Endothelial cell of umbilical vein (primary cell): ENCODE data around the gene PRDM16. TPM values are rescaled to one million over a fixed set of nuclear protein-coding genes. Genes with fewer than 3 reads are reported as not detected.

Experiments
- BruUV-seq: library from RNA; stranded (reverse); fragments of 400-500 nt; replicated peaks from 2 replicates; lab custom pipeline; 2021; lab: Mats Ljungman, UMichigan
- CTCF ChIA-PET: fragments of 300-600, 350-600 bp; sonication (Branson Sonifier 250); formaldehyde crosslinking; loops from one replicate; lab custom pipeline; 2021; ENCODE audit warnings: antibody characterized with exemption, inconsistent platforms; lab: Charles Lee
- POLR2A ChIA-PET: fragments of 300-600, 350-600 bp; sonication (Branson Sonifier 250); formaldehyde crosslinking; loops from one replicate; lab custom pipeline; 2021; ENCODE audit warnings: antibody characterized with exemption, inconsistent platforms; lab: Charles Lee
- DNase-seq: peaks from one replicate; pipeline ENCODE4 v3.0.0-alpha.2; 2011; ENCODE audit warnings: low read depth, low spot score
- FAIRE-seq: peaks from 2 replicates; lab custom pipeline; 2011; peaks lifted over from hg19 to GRCh38; lab: Jason Lieb, UNC
- H2AFZ ChIP-seq: 2 replicates; pipeline ENCODE4 v1.6.0; 2012; ENCODE audit warnings: low read depth, low read length, control low read depth, inconsistent platforms
- H3K27ac ChIP-seq: 2 replicates; pipeline ENCODE4 v1.5.1; 2011; ENCODE audit warnings: low read depth, mild to moderate bottlenecking, control low read depth, low read length, moderate library complexity; ENCODE audit not compliant: insufficient read depth
- H3K27me3 ChIP-seq, 2 experiments: 2 replicates each; pipeline versions ENCODE4 v1.6.0 to v1.6.1; 2011; ENCODE audit warnings: low read length in 2 of 2, mixed read lengths in 1 of 2; ENCODE audit not compliant: control insufficient read depth in 2 of 2, insufficient read depth in 2 of 2
- H3K36me3 ChIP-seq, 2 experiments: 2 replicates in 1 of 2; 3 replicates in 1 of 2; pipeline ENCODE4 v1.5.1; 2011; ENCODE audit warnings: low read length in 2 of 2, mild to moderate bottlenecking in 1 of 2, moderate library complexity in 1 of 2; ENCODE audit not compliant: control insufficient read depth in 2 of 2, insufficient read depth in 2 of 2; ENCODE audit errors: extremely low read depth in 1 of 2
- H3K4me1 ChIP-seq: 3 replicates; pipeline ENCODE4 v1.5.1; 2011; ENCODE audit warnings: mild to moderate bottlenecking, low read length; ENCODE audit not compliant: control insufficient read depth, insufficient read depth; ENCODE audit errors: extremely low read depth
- H3K4me2 ChIP-seq: 2 replicates; pipeline ENCODE4 v1.6.1; 2011; ENCODE audit warnings: low read length, control low read depth, mixed read lengths; ENCODE audit not compliant: insufficient read depth
- H3K4me3 ChIP-seq, 3 experiments: fragments of 200-600 bp in 1 of 3; sonication (generic), shearing (Covaris generic) in 1 of 3; replicated peaks in 1 of 3; 2 replicates each; pipeline ENCODE4 v1.5.1; 2011 to 2016; ENCODE audit warnings: control low read depth in 3 of 3, low read length in 3 of 3, mild to moderate bottlenecking in 2 of 3, inconsistent platforms in 1 of 3, low read depth in 1 of 3, moderate library complexity in 1 of 3; ENCODE audit not compliant: insufficient read depth in 1 of 3
- H3K79me2 ChIP-seq: 2 replicates; pipeline ENCODE4 v1.6.0; 2012; ENCODE audit warnings: low read length, inconsistent platforms; ENCODE audit not compliant: control insufficient read depth, insufficient read depth
- H3K9ac ChIP-seq: replicated peaks from 2 replicates; pipeline ENCODE3; 2011; ENCODE audit warnings: low read length, control low read depth; ENCODE audit not compliant: insufficient read depth; ENCODE audit errors: extremely low read depth
- H3K9me1 ChIP-seq: replicated peaks from 3 replicates; pipeline ENCODE4 v1.6.0; 2011; ENCODE audit warnings: mild to moderate bottlenecking, low read length; ENCODE audit not compliant: control insufficient read depth, insufficient read depth; ENCODE audit errors: extremely low read depth
- H3K9me3 ChIP-seq: replicated peaks from 2 replicates; pipeline ENCODE4 v1.5.1; 2012; ENCODE audit warnings: low read length, inconsistent platforms; ENCODE audit not compliant: control insufficient read depth, insufficient read depth
- H4K20me1 ChIP-seq: replicated peaks from 2 replicates; pipeline ENCODE3; 2011; ENCODE audit warnings: mild to moderate bottlenecking, low read length; ENCODE audit not compliant: control insufficient read depth, insufficient read depth; ENCODE audit errors: extremely low read depth
- EZH2 ChIP-seq: IDR thresholded peaks from 2 replicates; pipeline ENCODE4 v1.6.1; 2012; ENCODE audit warnings: borderline replicate concordance, low read depth, mild to moderate bottlenecking, moderate library complexity, low read length, inconsistent platforms; ENCODE audit not compliant: severe bottlenecking
- FOS ChIP-seq: IDR thresholded peaks from 2 replicates; pipeline ENCODE4 v1.6.1; 2011; ENCODE audit warnings: mild to moderate bottlenecking, low read length, moderate library complexity, borderline replicate concordance; ENCODE audit not compliant: insufficient read depth
- GATA2 ChIP-seq: IDR thresholded peaks from 2 replicates; pipeline ENCODE4 v1.7.0; 2011; ENCODE audit warnings: low read depth, mild to moderate bottlenecking, moderate library complexity, mixed read lengths, low read length; ENCODE audit not compliant: insufficient read length, insufficient read depth
- JUN ChIP-seq: IDR thresholded peaks from 2 replicates; pipeline ENCODE4 v1.6.1; 2011; ENCODE audit warnings: borderline replicate concordance, low read depth; ENCODE audit not compliant: insufficient read length, insufficient read depth
- MYC ChIP-seq: IDR thresholded peaks from one replicate; pipeline ENCODE4 v1.6.1; 2011; ENCODE audit warnings: mild to moderate bottlenecking, low read depth, low read length
- POLR2A ChIP-seq: IDR thresholded peaks from 2 replicates; pipeline ENCODE4 v1.6.1; 2012; ENCODE audit warnings: low read depth, mild to moderate bottlenecking, control low read depth, low read length
- POLR2AphosphoS5 ChIP-seq: IDR thresholded peaks from 2 replicates; pipeline ENCODE4 v1.6.1; 2012; ENCODE audit warnings: low read depth, mild to moderate bottlenecking, control low read depth, low read length, moderate library complexity; ENCODE audit not compliant: insufficient read depth
- dilution Hi-C: fragments of 300-500 bp; cut with MboI; formaldehyde crosslinking; loops from one replicate; pipeline ENCODE4 v1.15.0; 2019; ENCODE audit warnings: low sequenced_read_pairs; ENCODE audit not compliant: extremely low pct_ligation_motif_present
- intact Hi-C: fragments of 100-400 bp; cut with micrococcal nuclease; formaldehyde crosslinking; loops from one replicate; pipeline ENCODE4 v1.10.0; 2022
- polyA plus RNA-seq, 4 experiments: library from polyadenylated mRNA; depleted of rRNA in 3 of 4; stranded (reverse) in 3 of 4; unstranded in 1 of 4; fragments of >200 nt; gene quantifications; 2 replicates each; pipeline versions ENCODE4 v1.2.1 to v1.2.3, GENCODE V29; 2011 to 2012; ENCODE audit warnings: missing spikeins in 1 of 4
- total RNA-seq: library from RNA; stranded (reverse); gene quantifications from 2 replicates; pipeline ENCODE4 v1.2.3, GENCODE V29; 2021
- TF ChIP-seq, protein P1 (sequence below), 2 donors: IDR thresholded peaks; 1 replicate in 1 of 2; 2 replicates in 1 of 2; pipeline ENCODE4 v1.5.1; 2011; ENCODE audit warnings: low read length in 2 of 2, mild to moderate bottlenecking in 2 of 2, moderate library complexity in 2 of 2, control low read depth in 1 of 2, inconsistent platforms in 1 of 2, low read depth in 1 of 2; ENCODE audit not compliant: insufficient read depth in 1 of 2; ENCODE audit errors: extremely low read depth in 1 of 2
- TF ChIP-seq, protein P2 (sequence below): IDR thresholded peaks from 2 replicates; pipeline ENCODE4 v1.6.1; 2011; ENCODE audit not compliant: insufficient read depth, insufficient read length

Gene PRDM16
- total and polyA plus RNA-seq, 2 donors (not counting 3 experiments of a cell fraction or from before 2014, with no cell fraction given): not detected

DNA sequence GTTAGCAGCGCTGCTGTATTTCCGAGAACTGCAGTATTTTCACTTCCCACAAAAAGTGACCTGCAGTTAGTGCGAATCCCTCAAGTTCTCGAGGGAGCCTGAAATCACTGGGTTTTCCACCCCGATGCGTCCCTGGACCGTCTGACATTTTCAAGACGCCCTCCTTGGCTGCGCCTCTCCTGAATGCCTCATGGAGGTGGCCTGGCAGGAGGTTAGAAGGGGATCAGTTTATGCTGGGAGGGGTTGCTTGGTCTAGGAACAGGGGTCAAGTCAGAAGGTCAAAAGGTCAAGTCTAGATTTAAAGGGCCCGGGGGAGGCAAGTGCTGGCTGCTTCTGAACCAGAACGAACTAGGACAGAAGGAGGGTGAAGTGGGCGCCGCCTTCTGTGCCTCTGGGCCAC is 176.8 kb downstream of the PRDM16 start:
- Histone ChIP-seq H4K20me1 (no peaks in the 10 kb centered on the region), H3K27ac (no peak overlapping the region), H3K4me1 (no peaks in the 10 kb centered on the region), H2AFZ (no peak overlapping the region), H3K79me2 (no peaks in the 10 kb centered on the region), H3K9ac (no peak overlapping the region), H3K4me2 (no peak overlapping the region), H3K36me3 (no peaks in the 10 kb centered on the region), H3K9me1 (no peaks in the 10 kb centered on the region), H3K9me3 (no peaks in the 10 kb centered on the region), H3K4me3 (no peak overlapping the region), H3K27me3 (peaks cover 0 to 5% of the 10 kb centered on the region in 2 experiments)
- DNase-seq: no peak
- ChIA-PET CTCF (no interaction called here), POLR2A (no interaction called here)
- dilution Hi-C loops (no loop called here), intact Hi-C loops (no loop called here)
- no TSS peak for BruUV-seq
- TF ChIP-seq FOS (no peak), POLR2A (no peak), EZH2 (no peak), JUN (no peak), MYC (no peak), GATA2 (no peak), POLR2AphosphoS5 (no peak)
- TF ChIP-seq, protein P1, sequence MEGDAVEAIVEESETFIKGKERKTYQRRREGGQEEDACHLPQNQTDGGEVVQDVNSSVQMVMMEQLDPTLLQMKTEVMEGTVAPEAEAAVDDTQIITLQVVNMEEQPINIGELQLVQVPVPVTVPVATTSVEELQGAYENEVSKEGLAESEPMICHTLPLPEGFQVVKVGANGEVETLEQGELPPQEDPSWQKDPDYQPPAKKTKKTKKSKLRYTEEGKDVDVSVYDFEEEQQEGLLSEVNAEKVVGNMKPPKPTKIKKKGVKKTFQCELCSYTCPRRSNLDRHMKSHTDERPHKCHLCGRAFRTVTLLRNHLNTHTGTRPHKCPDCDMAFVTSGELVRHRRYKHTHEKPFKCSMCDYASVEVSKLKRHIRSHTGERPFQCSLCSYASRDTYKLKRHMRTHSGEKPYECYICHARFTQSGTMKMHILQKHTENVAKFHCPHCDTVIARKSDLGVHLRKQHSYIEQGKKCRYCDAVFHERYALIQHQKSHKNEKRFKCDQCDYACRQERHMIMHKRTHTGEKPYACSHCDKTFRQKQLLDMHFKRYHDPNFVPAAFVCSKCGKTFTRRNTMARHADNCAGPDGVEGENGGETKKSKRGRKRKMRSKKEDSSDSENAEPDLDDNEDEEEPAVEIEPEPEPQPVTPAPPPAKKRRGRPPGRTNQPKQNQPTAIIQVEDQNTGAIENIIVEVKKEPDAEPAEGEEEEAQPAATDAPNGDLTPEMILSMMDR (IDR thresholded peaks at IDR 0.05; ENCODE audit: extremely low read depth in 1 of 2, insufficient read depth in 1 of 2, low read depth in 1 of 2, low read length in 2 of 2): no peak
- TF ChIP-seq, protein P2, sequence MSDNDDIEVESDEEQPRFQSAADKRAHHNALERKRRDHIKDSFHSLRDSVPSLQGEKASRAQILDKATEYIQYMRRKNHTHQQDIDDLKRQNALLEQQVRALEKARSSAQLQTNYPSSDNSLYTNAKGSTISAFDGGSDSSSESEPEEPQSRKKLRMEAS: no peak
- no peak for FAIRE-seq
